Kidney epithelial cell (primary cell): Measurements from ENCODE around the gene VAX1. TPM values are rescaled to one million over a fixed set of nuclear protein-coding genes. Genes with fewer than 3 reads are reported as not detected.

Source experiments
- DNase-seq: peaks from one replicate; pipeline ENCODE4 v3.0.0-alpha.2; 2010; ENCODE audit warnings: low read depth
- H3K27me3 ChIP-seq: 2 replicates; pipeline ENCODE4 v1.6.0; 2011; ENCODE audit warnings: low read length; ENCODE audit not compliant: control insufficient read depth, insufficient read depth
- H3K36me3 ChIP-seq: 2 replicates; pipeline ENCODE4 v1.5.1; 2011; ENCODE audit warnings: low read length; ENCODE audit not compliant: control insufficient read depth, insufficient read depth
- H3K4me3 ChIP-seq: 2 replicates; pipeline ENCODE4 v1.5.1; 2011; ENCODE audit warnings: low read depth, mild to moderate bottlenecking, control low read depth, low read length
- total RNA-seq: library from RNA; depleted of rRNA; stranded (reverse); fragments of >200 nt; gene quantifications from 2 replicates; pipeline ENCODE4 v1.2.3, GENCODE V29; 2015
- TF ChIP-seq, protein P1 (sequence below): IDR thresholded peaks from 2 replicates; pipeline ENCODE4 v1.5.1; 2011; ENCODE audit warnings: mild to moderate bottlenecking, moderate library complexity, low read length, control low read depth, inconsistent platforms; ENCODE audit not compliant: insufficient read depth, poor library complexity, severe bottlenecking

The VAX1 gene
- total RNA-seq, 1 donor from 2014 or later, result 0.08 TPM

GRCh38 chr10:117175901-117176534 is 37.9 kb upstream of the VAX1 start:
- TF ChIP-seq, protein P1, sequence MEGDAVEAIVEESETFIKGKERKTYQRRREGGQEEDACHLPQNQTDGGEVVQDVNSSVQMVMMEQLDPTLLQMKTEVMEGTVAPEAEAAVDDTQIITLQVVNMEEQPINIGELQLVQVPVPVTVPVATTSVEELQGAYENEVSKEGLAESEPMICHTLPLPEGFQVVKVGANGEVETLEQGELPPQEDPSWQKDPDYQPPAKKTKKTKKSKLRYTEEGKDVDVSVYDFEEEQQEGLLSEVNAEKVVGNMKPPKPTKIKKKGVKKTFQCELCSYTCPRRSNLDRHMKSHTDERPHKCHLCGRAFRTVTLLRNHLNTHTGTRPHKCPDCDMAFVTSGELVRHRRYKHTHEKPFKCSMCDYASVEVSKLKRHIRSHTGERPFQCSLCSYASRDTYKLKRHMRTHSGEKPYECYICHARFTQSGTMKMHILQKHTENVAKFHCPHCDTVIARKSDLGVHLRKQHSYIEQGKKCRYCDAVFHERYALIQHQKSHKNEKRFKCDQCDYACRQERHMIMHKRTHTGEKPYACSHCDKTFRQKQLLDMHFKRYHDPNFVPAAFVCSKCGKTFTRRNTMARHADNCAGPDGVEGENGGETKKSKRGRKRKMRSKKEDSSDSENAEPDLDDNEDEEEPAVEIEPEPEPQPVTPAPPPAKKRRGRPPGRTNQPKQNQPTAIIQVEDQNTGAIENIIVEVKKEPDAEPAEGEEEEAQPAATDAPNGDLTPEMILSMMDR, result peak; percentile 83
- Histone ChIP-seq H3K4me3 (no peak overlapping the region), H3K36me3 (no peaks in the 10 kb centered on the region), H3K27me3 (peaks cover 21% of the 10 kb centered on the region)
- DNase-seq, result peak; percentile 31

GRCh38 chr10:117175215-117175900 is 37.3 kb upstream of the VAX1 start:
- TF ChIP-seq, protein P1, result no peak
- no peak for DNase-seq
- H3K4me3 ChIP-seq, result peak overlapping the region; percentile 19
- H3K36me3 ChIP-seq, result no peaks in the 10 kb centered on the region
- H3K27me3 ChIP-seq, result peaks cover 22% of the 10 kb centered on the region

DNA sequence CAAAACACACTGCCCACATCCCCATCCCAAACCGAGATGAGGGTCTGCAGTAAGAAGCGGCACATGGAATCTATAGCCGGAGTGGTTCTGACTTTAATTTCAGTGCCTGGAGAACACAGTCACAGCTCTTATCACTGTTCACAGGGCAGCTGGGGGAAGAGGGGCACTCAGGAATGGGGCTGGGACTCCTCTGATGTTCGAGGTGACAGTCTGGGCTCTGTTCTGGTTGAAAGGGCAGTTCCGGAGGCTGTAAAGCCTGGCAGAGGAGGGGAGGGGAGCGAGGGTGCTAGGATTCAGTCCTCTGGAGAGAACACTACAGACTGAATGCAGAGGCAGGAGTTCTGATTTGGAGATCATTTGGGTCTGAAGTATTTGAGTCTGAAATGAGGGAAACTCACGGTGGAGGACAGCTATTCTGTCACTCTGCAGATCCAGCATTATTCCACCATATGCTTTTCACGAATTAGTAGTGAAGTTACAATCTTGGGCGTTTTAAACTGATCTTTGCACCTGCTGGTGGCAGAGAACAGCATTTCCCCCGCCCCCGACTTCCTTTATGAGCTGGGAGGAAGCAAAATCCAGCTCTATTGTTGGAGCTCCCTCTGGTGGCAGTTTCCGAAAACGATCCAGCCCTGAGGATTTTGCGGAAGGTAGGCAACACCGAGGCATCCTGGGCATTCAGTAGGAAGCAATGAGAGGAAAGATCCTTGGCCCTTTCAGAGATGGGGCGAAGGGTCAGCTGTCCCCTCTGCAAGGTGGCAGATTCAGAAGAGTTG is 36.6 kb upstream of the VAX1 start:
- H3K4me3 ChIP-seq, result peak overlapping the region; percentile 19
- TF ChIP-seq, protein P1, result peak; percentile 81
- H3K27me3 ChIP-seq, result peaks cover 29% of the 10 kb centered on the region
- H3K36me3 ChIP-seq, result no peaks in the 10 kb centered on the region
- peak; percentile 42 for DNase-seq

DNA sequence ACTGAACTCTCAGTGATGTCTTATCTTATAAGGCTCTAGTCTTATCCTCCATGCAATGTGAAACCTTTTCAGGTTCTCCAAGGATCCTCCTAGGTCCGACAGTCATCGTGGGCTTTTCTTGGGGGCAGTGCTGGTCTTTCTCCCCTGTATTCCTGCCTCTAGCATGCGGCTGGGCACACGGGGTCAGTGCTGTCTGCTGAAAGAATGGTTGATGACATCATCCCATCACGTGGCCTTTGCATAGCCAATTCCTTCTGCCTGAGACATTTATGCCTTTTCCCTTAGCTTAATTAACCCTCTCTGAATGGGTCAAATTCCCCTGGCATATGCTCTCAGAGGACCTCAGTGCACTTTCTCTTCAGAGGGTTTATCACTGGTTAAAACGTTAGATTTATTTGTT is 32.2 kb upstream of the VAX1 start:
- TF ChIP-seq, protein P1, result no peak
- H3K27me3 ChIP-seq, result peaks cover 68% of the 10 kb centered on the region
- no peak for DNase-seq
- H3K36me3 ChIP-seq, result no peaks in the 10 kb centered on the region
- H3K4me3 ChIP-seq, result no peak overlapping the region

DNA sequence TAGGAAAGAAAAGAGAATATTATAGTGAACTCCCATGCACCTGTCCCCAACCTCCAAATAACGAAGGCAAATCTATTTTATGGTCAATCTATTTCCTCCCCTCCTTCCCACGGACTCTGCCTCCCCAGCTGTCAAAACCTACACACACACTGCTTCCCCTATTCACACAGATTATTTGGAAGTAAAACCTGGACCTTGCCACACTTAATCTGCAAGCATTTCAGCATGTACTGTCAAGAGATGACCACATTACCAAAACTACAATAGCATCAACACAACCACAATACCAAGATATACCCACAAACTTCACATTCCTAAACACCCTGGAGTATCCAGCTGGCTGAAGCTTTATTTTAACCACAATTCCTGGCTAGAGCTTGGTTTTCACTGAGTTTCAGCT is 31.4 kb upstream of the VAX1 start:
- TF ChIP-seq, protein P1, result no peak
- H3K27me3 ChIP-seq, result peaks cover 75% of the 10 kb centered on the region
- no peak overlapping the region for H3K4me3 ChIP-seq
- H3K36me3 ChIP-seq, result no peaks in the 10 kb centered on the region
- DNase-seq, result no peak
